H1 (cell line): ENCODE measurements around the gene ZSWIM7. TPM values are rescaled to one million over a fixed set of nuclear protein-coding genes. Genes with fewer than 3 reads are reported as not detected.

ENCODE experiments used
- CTCF ChIA-PET: fragments of 300-600 bp; sonication (Branson Sonifier 250); formaldehyde crosslinking; loops from one replicate; lab custom pipeline; 2021; ENCODE audit not compliant: partially characterized antibody; lab: Charles Lee
- POLR2A ChIA-PET: fragments of 300-600 bp; sonication (Branson Sonifier 250); formaldehyde crosslinking; loops from one replicate; lab custom pipeline; 2021; ENCODE audit warnings: inconsistent platforms; ENCODE audit not compliant: partially characterized antibody; lab: Charles Lee
- DNase-seq, 2 experiments: peaks; one replicate each; pipeline versions ENCODE4 v3.0.0 to v3.0.0-alpha.2; 2010 to 2022; ENCODE audit warnings: low spot score in 2 of 2, low read depth in 1 of 2, mixed read lengths in 1 of 2
- FAIRE-seq: peaks from 2 replicates; lab custom pipeline; 2011; peaks lifted over from hg19 to GRCh38; lab: Jason Lieb, UNC
- H2AFZ ChIP-seq: 2 replicates; pipeline ENCODE4 v1.8.1; 2012; ENCODE audit warnings: low read length, inconsistent platforms
- H2AK5ac ChIP-seq: 2 replicates; pipeline ENCODE4 v1.6.1; 2013; ENCODE audit warnings: low read depth, low read length
- H2BK120ac ChIP-seq: replicated peaks from 2 replicates; pipeline ENCODE3; 2013; ENCODE audit warnings: low read depth, low read length, inconsistent platforms
- H2BK12ac ChIP-seq: 2 replicates; pipeline ENCODE4 v1.6.1; 2013; ENCODE audit warnings: low read depth, low read length
- H2BK15ac ChIP-seq: 2 replicates; pipeline ENCODE4 v1.6.1; 2013; ENCODE audit warnings: low read length
- H2BK20ac ChIP-seq: 2 replicates; pipeline ENCODE4 v1.6.1; 2013; ENCODE audit warnings: low read length
- H2BK5ac ChIP-seq: 2 replicates; pipeline ENCODE4 v1.6.1; 2013; ENCODE audit warnings: low read depth, low read length
- H3K14ac ChIP-seq: 2 replicates; pipeline ENCODE4 v1.6.1; 2013; ENCODE audit warnings: inconsistent platforms; ENCODE audit not compliant: insufficient read length
- H3K18ac ChIP-seq: 2 replicates; pipeline ENCODE4 v1.6.1; 2013; ENCODE audit warnings: low read length; ENCODE audit errors: extremely low read depth
- H3K23ac ChIP-seq: 2 replicates; pipeline ENCODE4 v1.6.1; 2013; ENCODE audit warnings: inconsistent platforms; ENCODE audit not compliant: insufficient read length
- H3K23me2 ChIP-seq: 2 replicates; pipeline ENCODE4 v1.6.1; 2013; ENCODE audit warnings: low read depth, low read length
- H3K27ac ChIP-seq: 2 replicates; pipeline ENCODE4 v1.6.1; 2011; ENCODE audit warnings: low read depth, low read length, inconsistent platforms
- H3K27me3 ChIP-seq, 4 experiments: replicated peaks in 1 of 4; 1 replicate in 1 of 4; 2 replicates in 3 of 4; pipeline versions ENCODE4 v1.6.1 to v1.8.1; 2011 to 2013; ENCODE audit warnings: low read length in 3 of 4, mild to moderate bottlenecking in 3 of 4, inconsistent platforms in 2 of 4, mixed read lengths in 2 of 4, moderate library complexity in 1 of 4; ENCODE audit not compliant: control insufficient read depth in 3 of 4, insufficient read depth in 3 of 4; ENCODE audit errors: extremely low read depth in 1 of 4
- H3K36me3 ChIP-seq, 4 experiments: 2 replicates each; pipeline versions ENCODE4 v1.6.1 to v1.8.1; 2011 to 2013; ENCODE audit warnings: mild to moderate bottlenecking in 4 of 4, low read length in 3 of 4, moderate library complexity in 2 of 4, control low read depth in 1 of 4, inconsistent platforms in 1 of 4; ENCODE audit not compliant: insufficient read depth in 4 of 4, control insufficient read depth in 2 of 4
- H3K4ac ChIP-seq: replicated peaks from 2 replicates; pipeline ENCODE3; 2013; ENCODE audit warnings: low read length, low read depth, mixed read lengths, inconsistent platforms; ENCODE audit not compliant: insufficient read length
- H3K4me1 ChIP-seq, 4 experiments: replicated peaks in 1 of 4; 1 replicate in 1 of 4; 2 replicates in 3 of 4; pipeline versions ENCODE4 v1.6.1 to v1.8.1; 2011 to 2013; ENCODE audit warnings: low read length in 3 of 4, inconsistent platforms in 2 of 4, mixed read lengths in 1 of 4; ENCODE audit not compliant: insufficient read depth in 4 of 4, control insufficient read depth in 3 of 4
- H3K4me2 ChIP-seq, 2 experiments: 2 replicates each; pipeline versions ENCODE4 v1.6.1 to v1.8.1; 2011 to 2013; ENCODE audit warnings: low read depth in 2 of 2, low read length in 2 of 2, control low read depth in 1 of 2, inconsistent platforms in 1 of 2, mild to moderate bottlenecking in 1 of 2; ENCODE audit not compliant: insufficient read depth in 1 of 2
- H3K4me3 ChIP-seq, 4 experiments: fragments of 200-600, 300-600 bp in 1 of 4; sonication (generic), shearing (Covaris generic), sonication (Bioruptor Twin) in 1 of 4; 2 replicates each; pipeline versions ENCODE4 v1.5.1 to v1.8.1; 2011 to 2016; ENCODE audit warnings: low read length in 4 of 4, low read depth in 3 of 4, control low read depth in 2 of 4, inconsistent platforms in 2 of 4, mild to moderate bottlenecking in 2 of 4, mixed read lengths in 1 of 4, moderate library complexity in 1 of 4; ENCODE audit not compliant: insufficient read depth in 2 of 4; ENCODE audit errors: extremely low read depth in 1 of 4
- H3K56ac ChIP-seq: replicated peaks from 2 replicates; pipeline ENCODE3; 2013; ENCODE audit warnings: low read depth, mild to moderate bottlenecking, mixed read lengths, low read length, inconsistent platforms; ENCODE audit not compliant: insufficient read length
- H3K79me1 ChIP-seq: 2 replicates; pipeline ENCODE4 v1.6.1; 2013; ENCODE audit warnings: low read depth, low read length, control low read depth
- H3K79me2 ChIP-seq, 2 experiments: 2 replicates each; pipeline versions ENCODE4 v1.6.1 to v1.8.1; 2012 to 2013; ENCODE audit warnings: low read length in 2 of 2, mild to moderate bottlenecking in 2 of 2, inconsistent platforms in 1 of 2; ENCODE audit not compliant: insufficient read depth in 2 of 2, control insufficient read depth in 1 of 2
- H3K9ac ChIP-seq, 4 experiments: replicated peaks in 1 of 4; 1 replicate in 1 of 4; 2 replicates in 3 of 4; pipeline versions ENCODE4 v1.6.1 to v1.8.1; 2011 to 2013; ENCODE audit warnings: low read depth in 3 of 4, low read length in 3 of 4, control low read depth in 2 of 4, mild to moderate bottlenecking in 2 of 4, moderate library complexity in 2 of 4, inconsistent platforms in 1 of 4; ENCODE audit errors: extremely low read depth in 1 of 4
- H3K9me3 ChIP-seq, 2 experiments: 2 replicates each; pipeline versions ENCODE4 v1.6.1 to v1.8.1; 2012 to 2013; ENCODE audit warnings: mild to moderate bottlenecking in 2 of 2, moderate library complexity in 2 of 2, control low read depth in 1 of 2, inconsistent platforms in 1 of 2, low read depth in 1 of 2, low read length in 1 of 2, mixed read lengths in 1 of 2; ENCODE audit not compliant: insufficient read depth in 2 of 2
- H4K20me1 ChIP-seq, 2 experiments: replicated peaks in 1 of 2; 2 replicates each; pipeline versions ENCODE3 to v1.8.1; 2011 to 2013; ENCODE audit warnings: inconsistent platforms in 2 of 2, low read length in 2 of 2, mild to moderate bottlenecking in 1 of 2; ENCODE audit not compliant: insufficient read depth in 2 of 2, control insufficient read depth in 1 of 2
- H4K5ac ChIP-seq: 2 replicates; pipeline ENCODE4 v1.6.1; 2013; ENCODE audit warnings: low read length, low read depth, mixed read lengths, inconsistent platforms; ENCODE audit not compliant: insufficient read length
- H4K8ac ChIP-seq: 2 replicates; pipeline ENCODE4 v1.8.0; 2013; ENCODE audit warnings: mild to moderate bottlenecking, moderate library complexity, low read length, inconsistent platforms; ENCODE audit not compliant: insufficient read depth; ENCODE audit errors: extremely low read depth
- H4K91ac ChIP-seq: replicated peaks from 2 replicates; pipeline ENCODE3; 2013; ENCODE audit warnings: low read length, mixed read lengths, inconsistent platforms; ENCODE audit not compliant: insufficient read length
- CHD2 ChIP-seq: IDR thresholded peaks from 2 replicates; pipeline ENCODE4 v1.6.1; 2012; ENCODE audit warnings: low read length, improper control_type of control experiment
- FOSL1 ChIP-seq: IDR thresholded peaks from 2 replicates; pipeline ENCODE4 v1.6.1; 2011; ENCODE audit warnings: mild to moderate bottlenecking, low read depth, low read length, moderate library complexity; ENCODE audit not compliant: insufficient read depth
- GTF2F1 ChIP-seq: IDR thresholded peaks from 2 replicates; pipeline ENCODE4 v1.6.1; 2012; ENCODE audit warnings: low read depth, low read length, improper control_type of control experiment, borderline replicate concordance
- MAFK ChIP-seq: IDR thresholded peaks from 2 replicates; pipeline ENCODE4 v1.6.1; 2012; ENCODE audit warnings: low read depth, mild to moderate bottlenecking, improper control_type of control experiment, low read length
- WGBS, 2 experiments: shearing (Covaris generic) in 1 of 2; methylation state at CpG; one replicate each; pipeline versions ENCODE4 v1.1.6 to v1.1.7; 2013 to 2015; ENCODE audit warnings: low lambda C conversion rate in 2 of 2, mixed read lengths in 2 of 2, inconsistent platforms in 1 of 2, low coverage in 1 of 2, missing lambda C conversion rate in 1 of 2; ENCODE audit not compliant: insufficient replicate concordance in 2 of 2, insufficient coverage in 1 of 2, insufficient read length in 1 of 2; ENCODE audit errors: extremely low coverage in 1 of 2, missing lambda C conversion rate in 1 of 2; 5-methylcytosine and 5-hydroxymethylcytosine counted together
- polyA plus RNA-seq, 7 experiments: library from polyadenylated mRNA; depleted of rRNA in 3 of 7; stranded (reverse) in 5 of 7; unstranded in 2 of 7; fragments of >200 nt in 5 of 7; fragments of 200-250 nt in 2 of 7; gene quantifications; 1 replicate in 5 of 7; 2 replicates in 1 of 7; 4 replicates in 1 of 7; pipeline versions ENCODE4 v1.2.1 to v1.2.3, GENCODE V29; 2011 to 2013; ENCODE audit warnings: missing spikeins in 2 of 7, mixed read lengths in 2 of 7
- total RNA-seq: library from RNA; stranded (reverse); fragmentation: NEBNext Ultra II Directional; extraction: Animal tissue kit (Norgen Biotek cat#: 25700); gene quantifications from 2 replicates; pipeline ENCODE4 v1.2.1, GENCODE V29; 2021

Gene ZSWIM7
- total and polyA plus RNA-seq, 2 of the 8 experiments (the other 6 are each of a cell fraction or from before 2014, with no cell fraction given), result 39.3 to 57.7 TPM

DNA sequence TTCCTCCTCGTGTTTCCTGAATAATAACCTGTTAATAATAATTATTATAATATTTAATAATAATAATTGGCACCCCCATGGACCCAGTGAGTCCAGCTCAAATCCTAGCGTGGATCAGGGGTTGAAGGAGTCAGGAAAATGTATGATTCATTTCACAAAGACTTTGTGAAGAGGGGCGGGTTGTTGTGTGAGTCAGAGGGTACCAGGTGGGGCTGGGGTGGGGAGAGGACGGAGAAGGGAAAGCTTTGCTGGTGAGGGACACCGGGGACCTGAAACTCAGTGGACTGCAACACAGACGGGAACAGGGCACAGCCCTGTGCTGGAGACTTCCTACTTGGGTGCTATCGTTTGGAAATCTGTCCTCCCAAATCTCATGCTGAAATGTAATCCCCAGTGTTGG, 57.7 kb downstream of the ZSWIM7 start:
- POLR2A ChIA-PET, result no interaction called here
- no peaks in the 10 kb centered on the region for H3K79me1 ChIP-seq

More for the DNA sequence above, 57.7 kb downstream of the ZSWIM7 start:
- CTCF ChIA-PET, result interaction anchor here (0.8 kb wide), 1 partner anchor 23 kb away, joined by 5 read pairs; no protein-coding TSS in a partner anchor
- Histone ChIP-seq H4K5ac (no peak overlapping the region), H2AK5ac (no peak overlapping the region), H3K9me3 (no peaks in the 10 kb centered on the region), H4K20me1 (no peaks in the 10 kb centered on the region), H3K56ac (no peak overlapping the region), H3K23me2 (peaks cover 14% of the 10 kb centered on the region), H3K18ac (no peak overlapping the region; the same call in 1 of the 2 replicates), H3K4me1 (peaks cover 5 to 16% (median 5%) of the 10 kb centered on the region in 4 experiments; a peak in 6 of 7 replicates), H4K91ac (no peak overlapping the region), H3K4me3 (no peak overlapping the region), H3K27ac (no peak overlapping the region), H3K27me3 (peaks cover 10 to 35% (median 32%) of the 10 kb centered on the region in 4 experiments), H2BK12ac (no peak overlapping the region), H2BK20ac (no peak overlapping the region), H2AFZ (no peak overlapping the region), H3K14ac (no peak overlapping the region), H3K23ac (no peak overlapping the region), H2BK5ac (no peak overlapping the region), H3K4me2 (no peak overlapping the region), H2BK15ac (no peak overlapping the region), H3K9ac (no peak overlapping the region), H3K79me2 (no peaks in the 10 kb centered on the region), H3K4ac (no peak overlapping the region), H4K8ac (no peak overlapping the region), H2BK120ac (no peak overlapping the region), H3K36me3 (no peaks in the 10 kb centered on the region)
- FAIRE-seq, result no peak
- WGBS, 2 experiments, result 85% methylated on average over 6 of the region's 7 CpGs; no CpG with 5 or more reads in 1 of the 2 experiments
- TF ChIP-seq GTF2F1 (no peak), CHD2 (no peak), FOSL1 (no peak), MAFK (no peak)
- DNase-seq, result no peak
